K562 (cell line): ENCODE results near the gene PDLIM5. TPM values are rescaled to one million over a fixed set of nuclear protein-coding genes. Genes with fewer than 3 reads are reported as not detected.
A peak's percentile ranks its signal among the peaks of the same experiment; 100 is the strongest.

Experiments
- BHLHE40 ChIP-seq: IDR thresholded peaks from 2 replicates; pipeline ENCODE4 v1.6.1; 2011; ENCODE audit warnings: low read length, improper control_type of control experiment
- CCAR2 ChIP-seq: fragments of 200-400 bp; formaldehyde crosslinking; IDR thresholded peaks from 2 replicates; pipeline ENCODE4 v1.6.1; 2017; ENCODE audit warnings: mild to moderate bottlenecking, low read depth, low read length
- CREB1 ChIP-seq, 2 experiments: sonication (generic) in 1 of 2; formaldehyde crosslinking in 1 of 2; IDR thresholded peaks; 2 replicates each; pipeline versions ENCODE4 v1.6.1 to v1.8.0; 2012 to 2022; ENCODE audit warnings: inconsistent platforms in 1 of 2, mild to moderate bottlenecking in 1 of 2, missing genetic modification reagents in 1 of 2, moderate library complexity in 1 of 2
- CTBP1 ChIP-seq: fragments of 450-650 bp; IDR thresholded peaks from 2 replicates; pipeline ENCODE4 v1.6.1; 2016; ENCODE audit warnings: borderline replicate concordance
- DPF2 ChIP-seq: fragments of 450-650 bp; IDR thresholded peaks from 2 replicates; pipeline ENCODE4 v1.6.1; 2016
- FOXA3 ChIP-seq, 2 experiments: fragments of 450-650 bp in 1 of 2; sonication (generic) in 1 of 2; formaldehyde crosslinking; IDR thresholded peaks in 1 of 2; conservative IDR thresholded peaks in 1 of 2; 2 replicates each; pipeline versions ENCODE4 v1.4.0 to v1.8.0; 2020 to 2022; ENCODE audit warnings: mild to moderate bottlenecking in 2 of 2, missing genetic modification reagents in 1 of 2
- MBD2 ChIP-seq: sonication (generic); IDR thresholded peaks from 2 replicates; pipeline ENCODE4 v1.6.1; 2016; ENCODE audit warnings: low read depth, borderline replicate concordance
- MXI1 ChIP-seq: IDR thresholded peaks from 2 replicates; pipeline ENCODE4 v1.6.1; 2011; ENCODE audit warnings: low read depth, mild to moderate bottlenecking, improper control_type of control experiment, low read length
- NFIC ChIP-seq: fragments of 450-650 bp; IDR thresholded peaks from 2 replicates; pipeline ENCODE4 v1.6.1; 2017; ENCODE audit warnings: mild to moderate bottlenecking, inconsistent platforms
- SMARCA4 ChIP-seq: fragments of 450-650 bp; IDR thresholded peaks from 2 replicates; pipeline ENCODE4 v1.6.1; 2016
- SMARCC2 ChIP-seq: fragments of 450-650 bp; IDR thresholded peaks from 2 replicates; pipeline ENCODE4 v1.6.1; 2017; ENCODE audit warnings: antibody characterized with exemption, moderate library complexity, mild to moderate bottlenecking, low read depth
- TCF7 ChIP-seq: sonication (generic); IDR thresholded peaks from 2 replicates; pipeline ENCODE4 v1.6.1; 2016; ENCODE audit warnings: antibody characterized with exemption, borderline replicate concordance
- ZNF23 ChIP-seq: fragments of 250-450 bp; sonication (Bioruptor Pico); IDR thresholded peaks from 2 replicates; pipeline ENCODE4 v1.4.0; 2020; ENCODE audit warnings: mild to moderate bottlenecking
- polyA plus RNA-seq, 8 experiments: library from polyadenylated mRNA; depleted of rRNA in 4 of 8; stranded (reverse) in 5 of 8; unstranded in 3 of 8; fragments of >200 nt; fragmentation: Nextera tagmentation in 2 of 8; fragmentation: Illumina TruSeq in 1 of 8; extraction: Ambion mirVana in 2 of 8; extraction: Trizol in 1 of 8; gene quantifications; 2 replicates each; pipeline versions ENCODE4 v1.2.1 to v1.2.3, GENCODE V29; 2011 to 2014; ENCODE audit warnings: inconsistent platforms in 1 of 8, missing spikeins in 1 of 8
- total RNA-seq, 7 experiments: library from RNA; depleted of rRNA in 6 of 7; stranded (reverse); fragments of >200 nt in 6 of 7; fragmentation: Illumina TruSeq in 2 of 7; extraction: Trizol in 2 of 7; gene quantifications; 2 replicates each; pipeline versions ENCODE4 v1.2.1 to v1.2.3, GENCODE V29; 2011 to 2021; ENCODE audit warnings: low replicate concordance in 1 of 7
- TF ChIP-seq, protein P1 (sequence below): fragments of 200-600 bp; sonication (generic); IDR thresholded peaks from one replicate; pipeline ENCODE4 v1.6.1; 2012; ENCODE audit warnings: mild to moderate bottlenecking, low read depth, low read length, inconsistent platforms
- TF ChIP-seq, protein P2 (sequence below): IDR thresholded peaks from 2 replicates; pipeline ENCODE4 v1.6.1; 2012; ENCODE audit warnings: low read depth, low read length, improper control_type of control experiment, borderline replicate concordance

PDLIM5 gene
- total and polyA plus RNA-seq, 9 of the 15 experiments (the other 6 are each of a cell fraction or from before 2014, with no cell fraction given): 36.9 to 127 (median 62.5) TPM

DNA sequence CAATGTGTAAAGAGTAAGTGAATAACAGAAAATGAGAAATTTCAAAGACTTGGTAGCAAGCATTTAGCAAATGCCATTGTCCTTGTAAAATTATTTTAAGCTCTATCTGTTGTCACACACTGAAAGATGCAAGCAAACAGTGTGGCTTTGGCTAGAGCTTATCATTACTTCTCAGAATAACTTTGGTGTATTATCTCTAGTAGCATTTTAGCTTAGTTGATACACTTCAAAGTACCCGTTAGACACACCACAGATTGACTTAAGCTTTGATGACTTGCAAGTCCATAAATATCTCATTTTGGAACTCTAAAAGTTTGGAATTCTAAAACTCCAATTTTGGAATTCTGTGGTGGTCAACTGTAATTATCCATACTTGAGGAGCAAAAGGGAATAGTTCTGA, 98.6 kb downstream of the PDLIM5 start (continued):
- TF ChIP-seq, protein P1, sequence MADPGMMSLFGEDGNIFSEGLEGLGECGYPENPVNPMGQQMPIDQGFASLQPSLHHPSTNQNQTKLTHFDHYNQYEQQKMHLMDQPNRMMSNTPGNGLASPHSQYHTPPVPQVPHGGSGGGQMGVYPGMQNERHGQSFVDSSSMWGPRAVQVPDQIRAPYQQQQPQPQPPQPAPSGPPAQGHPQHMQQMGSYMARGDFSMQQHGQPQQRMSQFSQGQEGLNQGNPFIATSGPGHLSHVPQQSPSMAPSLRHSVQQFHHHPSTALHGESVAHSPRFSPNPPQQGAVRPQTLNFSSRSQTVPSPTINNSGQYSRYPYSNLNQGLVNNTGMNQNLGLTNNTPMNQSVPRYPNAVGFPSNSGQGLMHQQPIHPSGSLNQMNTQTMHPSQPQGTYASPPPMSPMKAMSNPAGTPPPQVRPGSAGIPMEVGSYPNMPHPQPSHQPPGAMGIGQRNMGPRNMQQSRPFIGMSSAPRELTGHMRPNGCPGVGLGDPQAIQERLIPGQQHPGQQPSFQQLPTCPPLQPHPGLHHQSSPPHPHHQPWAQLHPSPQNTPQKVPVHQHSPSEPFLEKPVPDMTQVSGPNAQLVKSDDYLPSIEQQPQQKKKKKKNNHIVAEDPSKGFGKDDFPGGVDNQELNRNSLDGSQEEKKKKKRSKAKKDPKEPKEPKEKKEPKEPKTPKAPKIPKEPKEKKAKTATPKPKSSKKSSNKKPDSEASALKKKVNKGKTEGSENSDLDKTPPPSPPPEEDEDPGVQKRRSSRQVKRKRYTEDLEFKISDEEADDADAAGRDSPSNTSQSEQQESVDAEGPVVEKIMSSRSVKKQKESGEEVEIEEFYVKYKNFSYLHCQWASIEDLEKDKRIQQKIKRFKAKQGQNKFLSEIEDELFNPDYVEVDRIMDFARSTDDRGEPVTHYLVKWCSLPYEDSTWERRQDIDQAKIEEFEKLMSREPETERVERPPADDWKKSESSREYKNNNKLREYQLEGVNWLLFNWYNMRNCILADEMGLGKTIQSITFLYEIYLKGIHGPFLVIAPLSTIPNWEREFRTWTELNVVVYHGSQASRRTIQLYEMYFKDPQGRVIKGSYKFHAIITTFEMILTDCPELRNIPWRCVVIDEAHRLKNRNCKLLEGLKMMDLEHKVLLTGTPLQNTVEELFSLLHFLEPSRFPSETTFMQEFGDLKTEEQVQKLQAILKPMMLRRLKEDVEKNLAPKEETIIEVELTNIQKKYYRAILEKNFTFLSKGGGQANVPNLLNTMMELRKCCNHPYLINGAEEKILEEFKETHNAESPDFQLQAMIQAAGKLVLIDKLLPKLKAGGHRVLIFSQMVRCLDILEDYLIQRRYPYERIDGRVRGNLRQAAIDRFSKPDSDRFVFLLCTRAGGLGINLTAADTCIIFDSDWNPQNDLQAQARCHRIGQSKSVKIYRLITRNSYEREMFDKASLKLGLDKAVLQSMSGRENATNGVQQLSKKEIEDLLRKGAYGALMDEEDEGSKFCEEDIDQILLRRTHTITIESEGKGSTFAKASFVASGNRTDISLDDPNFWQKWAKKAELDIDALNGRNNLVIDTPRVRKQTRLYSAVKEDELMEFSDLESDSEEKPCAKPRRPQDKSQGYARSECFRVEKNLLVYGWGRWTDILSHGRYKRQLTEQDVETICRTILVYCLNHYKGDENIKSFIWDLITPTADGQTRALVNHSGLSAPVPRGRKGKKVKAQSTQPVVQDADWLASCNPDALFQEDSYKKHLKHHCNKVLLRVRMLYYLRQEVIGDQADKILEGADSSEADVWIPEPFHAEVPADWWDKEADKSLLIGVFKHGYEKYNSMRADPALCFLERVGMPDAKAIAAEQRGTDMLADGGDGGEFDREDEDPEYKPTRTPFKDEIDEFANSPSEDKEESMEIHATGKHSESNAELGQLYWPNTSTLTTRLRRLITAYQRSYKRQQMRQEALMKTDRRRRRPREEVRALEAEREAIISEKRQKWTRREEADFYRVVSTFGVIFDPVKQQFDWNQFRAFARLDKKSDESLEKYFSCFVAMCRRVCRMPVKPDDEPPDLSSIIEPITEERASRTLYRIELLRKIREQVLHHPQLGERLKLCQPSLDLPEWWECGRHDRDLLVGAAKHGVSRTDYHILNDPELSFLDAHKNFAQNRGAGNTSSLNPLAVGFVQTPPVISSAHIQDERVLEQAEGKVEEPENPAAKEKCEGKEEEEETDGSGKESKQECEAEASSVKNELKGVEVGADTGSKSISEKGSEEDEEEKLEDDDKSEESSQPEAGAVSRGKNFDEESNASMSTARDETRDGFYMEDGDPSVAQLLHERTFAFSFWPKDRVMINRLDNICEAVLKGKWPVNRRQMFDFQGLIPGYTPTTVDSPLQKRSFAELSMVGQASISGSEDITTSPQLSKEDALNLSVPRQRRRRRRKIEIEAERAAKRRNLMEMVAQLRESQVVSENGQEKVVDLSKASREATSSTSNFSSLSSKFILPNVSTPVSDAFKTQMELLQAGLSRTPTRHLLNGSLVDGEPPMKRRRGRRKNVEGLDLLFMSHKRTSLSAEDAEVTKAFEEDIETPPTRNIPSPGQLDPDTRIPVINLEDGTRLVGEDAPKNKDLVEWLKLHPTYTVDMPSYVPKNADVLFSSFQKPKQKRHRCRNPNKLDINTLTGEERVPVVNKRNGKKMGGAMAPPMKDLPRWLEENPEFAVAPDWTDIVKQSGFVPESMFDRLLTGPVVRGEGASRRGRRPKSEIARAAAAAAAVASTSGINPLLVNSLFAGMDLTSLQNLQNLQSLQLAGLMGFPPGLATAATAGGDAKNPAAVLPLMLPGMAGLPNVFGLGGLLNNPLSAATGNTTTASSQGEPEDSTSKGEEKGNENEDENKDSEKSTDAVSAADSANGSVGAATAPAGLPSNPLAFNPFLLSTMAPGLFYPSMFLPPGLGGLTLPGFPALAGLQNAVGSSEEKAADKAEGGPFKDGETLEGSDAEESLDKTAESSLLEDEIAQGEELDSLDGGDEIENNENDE: no peak
- TF ChIP-seq MXI1 (0 out of 2 replicates have a peak, but pooled peaks have one; percentile 42), TCF7 (peak; percentile 99), MBD2 (peak; percentile 54; the same call in 1 of the 2 replicates), BHLHE40 (no peak), CCAR2 (no peak), DPF2 (peak; percentile 96), CTBP1 (peak; percentile 34; the same call in 1 of the 2 replicates), SMARCA4 (peak; percentile 95), SMARCC2 (peak; percentile 85), CREB1 (IDR thresholded peaks at IDR 0.05) (peak; percentile 33; the same call in 1 of the 2 replicates), CREB1 (CRISPR knock-in tag; IDR thresholded peaks at IDR 0.05) (no peak), ZNF23 (CRISPR knock-in tag) (no peak), FOXA3 (CRISPR knock-in tag; conservative IDR thresholded peaks at IDR 0.05 in 1 of 2, IDR thresholded peaks at IDR 0.05 in 1 of 2) (peak in 1 of 2 experiments; percentile 68; a peak in 2 of 4 replicates), NFIC (peak; percentile 91)
- TF ChIP-seq, protein P2, sequence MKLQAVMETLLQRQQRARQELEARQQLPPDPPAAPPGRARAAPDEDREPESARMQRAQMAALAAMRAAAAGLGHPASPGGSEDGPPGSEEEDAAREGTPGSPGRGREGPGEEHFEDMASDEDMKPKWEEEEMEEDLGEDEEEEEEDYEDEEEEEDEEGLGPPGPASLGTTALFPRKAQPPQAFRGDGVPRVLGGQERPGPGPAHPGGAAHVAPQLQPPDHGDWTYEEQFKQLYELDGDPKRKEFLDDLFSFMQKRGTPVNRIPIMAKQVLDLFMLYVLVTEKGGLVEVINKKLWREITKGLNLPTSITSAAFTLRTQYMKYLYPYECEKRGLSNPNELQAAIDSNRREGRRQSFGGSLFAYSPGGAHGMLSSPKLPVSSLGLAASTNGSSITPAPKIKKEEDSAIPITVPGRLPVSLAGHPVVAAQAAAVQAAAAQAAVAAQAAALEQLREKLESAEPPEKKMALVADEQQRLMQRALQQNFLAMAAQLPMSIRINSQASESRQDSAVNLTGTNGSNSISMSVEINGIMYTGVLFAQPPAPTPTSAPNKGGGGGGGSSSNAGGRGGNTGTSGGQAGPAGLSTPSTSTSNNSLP: peak; percentile 96
